ENCODE results near the gene HES5. TPM values are rescaled to one million over a fixed set of nuclear protein-coding genes. Genes with fewer than 3 reads are reported as not detected.

HES5 gene
- total RNA-seq, 1 donor from 2014 or later = not detected

DNA sequence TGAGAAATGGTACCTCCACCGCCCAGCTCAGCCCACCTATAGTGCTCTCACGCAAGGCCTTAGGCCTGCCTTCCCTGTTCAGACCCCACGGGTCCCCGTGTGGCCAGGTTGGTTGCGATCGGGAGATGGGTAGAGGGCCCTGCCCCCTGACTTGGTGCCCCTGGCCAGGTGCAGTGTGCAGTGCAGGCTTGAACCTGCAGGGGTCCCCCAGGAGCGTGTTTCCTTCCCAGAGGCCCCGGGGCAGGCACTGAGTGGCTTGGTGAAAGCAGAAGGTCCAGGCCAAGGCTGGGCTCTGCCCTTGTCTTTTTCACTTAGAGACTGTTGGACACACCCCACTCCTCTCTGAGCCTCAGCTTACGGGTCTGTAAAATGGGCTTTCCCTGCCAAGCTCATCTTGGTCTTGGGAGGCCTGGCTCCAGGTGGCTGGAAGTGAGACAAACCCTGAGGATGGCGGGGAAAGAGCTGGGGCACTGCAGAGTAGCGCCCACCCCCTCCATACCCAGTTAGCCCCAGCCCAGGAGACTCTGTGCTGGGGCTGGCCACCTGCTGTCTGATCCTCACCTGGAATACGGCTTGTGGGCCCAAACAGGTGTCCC, 9.3 kb upstream of the HES5 start:
- Mint-ChIP-seq H3K36me3 (no peaks in the 10 kb centered on the region), H3K27me3 (ENCODE audit: low read depth) (peaks cover 29% of the 10 kb centered on the region), H3K4me1 (peaks cover 21% of the 10 kb centered on the region), H3K9me3 (no peaks in the 10 kb centered on the region), H3K4me3 (no peak overlapping the region), H3K27ac (no peak overlapping the region)
- DNase-seq (ENCODE audit: low spot score in 2 of 2, unreplicated experiment in 2 of 2) = no peak
- TF ChIP-seq, protein P1, sequence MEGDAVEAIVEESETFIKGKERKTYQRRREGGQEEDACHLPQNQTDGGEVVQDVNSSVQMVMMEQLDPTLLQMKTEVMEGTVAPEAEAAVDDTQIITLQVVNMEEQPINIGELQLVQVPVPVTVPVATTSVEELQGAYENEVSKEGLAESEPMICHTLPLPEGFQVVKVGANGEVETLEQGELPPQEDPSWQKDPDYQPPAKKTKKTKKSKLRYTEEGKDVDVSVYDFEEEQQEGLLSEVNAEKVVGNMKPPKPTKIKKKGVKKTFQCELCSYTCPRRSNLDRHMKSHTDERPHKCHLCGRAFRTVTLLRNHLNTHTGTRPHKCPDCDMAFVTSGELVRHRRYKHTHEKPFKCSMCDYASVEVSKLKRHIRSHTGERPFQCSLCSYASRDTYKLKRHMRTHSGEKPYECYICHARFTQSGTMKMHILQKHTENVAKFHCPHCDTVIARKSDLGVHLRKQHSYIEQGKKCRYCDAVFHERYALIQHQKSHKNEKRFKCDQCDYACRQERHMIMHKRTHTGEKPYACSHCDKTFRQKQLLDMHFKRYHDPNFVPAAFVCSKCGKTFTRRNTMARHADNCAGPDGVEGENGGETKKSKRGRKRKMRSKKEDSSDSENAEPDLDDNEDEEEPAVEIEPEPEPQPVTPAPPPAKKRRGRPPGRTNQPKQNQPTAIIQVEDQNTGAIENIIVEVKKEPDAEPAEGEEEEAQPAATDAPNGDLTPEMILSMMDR (IDR thresholded peaks at IDR 0.05; ENCODE audit: unreplicated experiment) = peak; percentile 23

DNA sequence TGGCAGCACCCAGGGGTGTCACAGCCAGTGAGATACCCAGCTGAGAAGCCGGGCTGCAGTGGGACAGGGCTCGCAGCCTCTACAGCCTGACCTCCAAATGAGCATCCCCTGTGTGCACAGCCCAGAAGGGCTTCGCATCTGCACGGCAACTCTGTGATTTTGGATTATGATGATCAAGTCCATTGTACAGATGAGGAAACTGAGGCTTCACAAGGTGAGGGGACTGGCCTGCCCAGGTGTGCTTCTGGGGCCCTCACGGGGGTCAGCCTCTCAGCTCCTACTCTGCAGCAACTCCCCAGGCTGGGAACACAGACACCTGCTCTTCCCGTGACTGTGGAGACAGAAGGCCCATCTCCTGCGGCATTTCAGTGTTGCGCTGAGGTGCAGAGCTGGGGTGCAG, 8.8 kb upstream of the HES5 start:
- Mint-ChIP-seq H3K4me1 (peaks cover 20% of the 10 kb centered on the region), H3K9me3 (no peaks in the 10 kb centered on the region), H3K27me3 (ENCODE audit: low read depth) (peaks cover 32% of the 10 kb centered on the region), H3K36me3 (no peaks in the 10 kb centered on the region), H3K4me3 (no peak overlapping the region), H3K27ac (no peak overlapping the region)
- TF ChIP-seq, protein P1 (IDR thresholded peaks at IDR 0.05; ENCODE audit: unreplicated experiment) = no peak
- no peak for DNase-seq (ENCODE audit: low spot score in 2 of 2, unreplicated experiment in 2 of 2)

DNA sequence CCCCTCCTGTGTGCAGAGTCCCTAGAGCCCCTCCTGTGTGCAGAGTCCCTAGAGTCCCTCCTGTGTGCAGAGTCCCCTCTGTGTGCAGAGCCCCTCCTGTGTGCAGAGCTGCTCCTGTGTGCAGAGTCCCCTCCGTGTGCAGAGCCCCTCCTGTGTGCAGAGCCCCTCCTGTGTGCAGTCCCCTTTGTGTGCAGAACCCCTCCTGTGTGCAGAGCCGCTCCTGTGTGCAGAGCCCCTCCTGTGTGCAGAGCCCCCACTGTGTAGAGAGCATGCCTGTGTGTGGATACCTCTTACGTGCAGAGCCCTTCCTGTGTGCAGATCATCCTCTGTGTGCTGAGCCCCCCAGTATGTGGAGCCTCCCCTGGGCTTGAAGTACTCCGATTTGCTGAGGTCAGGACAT, 8.3 kb upstream of the HES5 start:
- DNase-seq (ENCODE audit: low spot score in 2 of 2, unreplicated experiment in 2 of 2) = no peak
- TF ChIP-seq, protein P1 (IDR thresholded peaks at IDR 0.05; ENCODE audit: unreplicated experiment) = no peak
- Mint-ChIP-seq H3K27ac (no peak overlapping the region), H3K4me1 (peaks cover 23% of the 10 kb centered on the region), H3K4me3 (no peak overlapping the region), H3K9me3 (no peaks in the 10 kb centered on the region), H3K36me3 (no peaks in the 10 kb centered on the region), H3K27me3 (ENCODE audit: low read depth) (peaks cover 37% of the 10 kb centered on the region)

DNA sequence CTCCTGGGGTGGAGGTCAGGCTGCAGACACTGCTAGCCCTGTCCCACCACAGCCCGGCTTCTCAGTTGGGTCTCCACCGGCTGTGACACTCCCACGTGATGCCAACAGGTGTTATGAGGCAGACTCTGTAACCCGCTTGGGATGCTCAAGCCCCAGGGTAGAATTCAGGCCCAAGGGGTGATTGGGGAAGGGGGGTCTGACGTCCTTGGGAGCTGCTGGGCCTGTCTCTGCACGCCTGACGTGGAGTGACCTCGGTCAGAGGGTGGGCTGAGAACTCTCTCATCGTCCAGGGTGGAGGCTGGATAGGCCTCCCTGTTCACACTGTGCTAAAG, 7.7 kb upstream of the HES5 start:
- TF ChIP-seq, protein P1 (IDR thresholded peaks at IDR 0.05; ENCODE audit: unreplicated experiment) = no peak

GRCh38 chr1:2535981-2536380, 5.9 kb upstream of the HES5 start:
- no peaks in the 10 kb centered on the region for H3K9me3 Mint-ChIP-seq
- H3K4me3 Mint-ChIP-seq = no peak overlapping the region
- H3K36me3 Mint-ChIP-seq = no peaks in the 10 kb centered on the region
- H3K4me1 Mint-ChIP-seq = peaks cover 19% of the 10 kb centered on the region
- DNase-seq (ENCODE audit: low spot score in 2 of 2, unreplicated experiment in 2 of 2) = no peak
- TF ChIP-seq, protein P1 (IDR thresholded peaks at IDR 0.05; ENCODE audit: unreplicated experiment) = no peak
- H3K27ac Mint-ChIP-seq = no peak overlapping the region
- peaks cover 57% of the 10 kb centered on the region for H3K27me3 Mint-ChIP-seq (ENCODE audit: low read depth)

More for the DNA sequence above, 7.7 kb upstream of the HES5 start:
- no peak overlapping the region for H3K4me3 Mint-ChIP-seq
- H3K27me3 Mint-ChIP-seq (ENCODE audit: low read depth) = peaks cover 43% of the 10 kb centered on the region
- H3K36me3 Mint-ChIP-seq = no peaks in the 10 kb centered on the region
- DNase-seq (ENCODE audit: low spot score in 2 of 2, unreplicated experiment in 2 of 2) = no peak
- H3K27ac Mint-ChIP-seq = no peak overlapping the region
- H3K4me1 Mint-ChIP-seq = peaks cover 25% of the 10 kb centered on the region
- no peaks in the 10 kb centered on the region for H3K9me3 Mint-ChIP-seq

DNA sequence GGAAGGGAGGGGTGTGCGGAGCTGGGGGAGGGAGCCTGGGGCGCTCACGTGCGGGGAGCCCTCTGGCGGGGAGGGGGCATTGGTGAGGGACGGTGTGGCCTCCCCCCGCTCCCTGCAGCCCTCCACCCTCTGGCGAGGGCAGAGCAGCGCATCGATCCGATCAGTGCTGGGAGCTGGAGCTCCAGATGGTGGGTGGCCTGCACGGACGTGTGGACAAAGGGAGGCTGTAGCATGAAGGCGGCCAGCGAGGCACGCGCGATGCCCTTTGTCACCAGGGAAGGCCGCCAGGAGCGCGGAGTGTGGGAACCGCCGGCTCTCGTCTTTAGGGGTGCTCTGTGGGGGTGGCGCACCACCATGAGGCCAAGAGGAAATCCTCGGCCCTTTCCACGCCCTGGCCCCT, 5.4 kb upstream of the HES5 start:
- Mint-ChIP-seq H3K4me3 (no peak overlapping the region), H3K27me3 (ENCODE audit: low read depth) (peaks cover 62% of the 10 kb centered on the region), H3K27ac (no peak overlapping the region), H3K9me3 (no peaks in the 10 kb centered on the region), H3K4me1 (peaks cover 19% of the 10 kb centered on the region), H3K36me3 (no peaks in the 10 kb centered on the region)
- TF ChIP-seq, protein P1 (IDR thresholded peaks at IDR 0.05; ENCODE audit: unreplicated experiment) = no peak
- DNase-seq (ENCODE audit: low spot score in 2 of 2, unreplicated experiment in 2 of 2) = no peak
